HL-60/S4 (cell line): Measurements from ENCODE around the gene C16orf95.
"Not testable (repeated sequence)": the region's sequence is repeated elsewhere in the genome, so short reads cannot be mapped to it uniquely, and the experiment has no call there.

Experiments used
- in situ Hi-C: fragments of 300-500 bp; cut with MboI; formaldehyde crosslinking; loops from 2 replicates; pipeline ENCODE4 v1.14.3; 2022; ENCODE audit warnings: low sequenced_read_pairs

The C16orf95 gene

GRCh38 chr16:87263418-87264052 is 53.7 kb downstream of the C16orf95 start:
- in situ Hi-C loops = no loop called here

- in situ Hi-C loops = no loop called here
Observed at GRCh38 chr16:87259431-87259830, 57.8 kb downstream of the C16orf95 start.

GRCh38 chr16:87258653-87259052 is 58.5 kb downstream of the C16orf95 start:
- in situ Hi-C loops = not testable (repeated sequence)

- in situ Hi-C loops = no loop called here
Observed at GRCh38 chr16:87255866-87256265, 61.3 kb downstream of the C16orf95 start.

- in situ Hi-C loops = no loop called here
Observed at GRCh38 chr16:87254734-87255133, 62.5 kb downstream of the C16orf95 start.

- in situ Hi-C loops = no loop called here
Observed at GRCh38 chr16:87254296-87254695, 62.9 kb downstream of the C16orf95 start.

- in situ Hi-C loops = no loop called here
Observed at GRCh38 chr16:87253536-87253935, 63.7 kb downstream of the C16orf95 start.
